Right lobe of liver (tissue), 4 donors: ENCODE results near the gene DNAJC27.
"Not testable (repeated sequence)": the region's sequence is repeated elsewhere in the genome, so short reads cannot be mapped to it uniquely, and the experiment has no call there.

Experiments used
- POLR2A ChIP-seq: fragments of 450-650 bp; IDR thresholded peaks from one replicate; pipeline ENCODE4 v1.6.1; 2017; ENCODE audit warnings: antibody characterized with exemption, mild to moderate bottlenecking
- TF ChIP-seq, protein P1 (sequence below), 4 donors: fragments of 200-600 bp in 3 of 4; fragments of 450-650 bp in 1 of 4; IDR thresholded peaks; one replicate each; pipeline versions ENCODE4 v1.5.1 to v1.8.0; 2016 to 2022; ENCODE audit warnings: antibody characterized with exemption in 4 of 4, mild to moderate bottlenecking in 2 of 4
- donor health status: DM: no; HTN: no; CAD: no.
- donor health status: DM: no; HTN: no; CAD: no.
- donor health status: DM: no; HTN: yes; CAD: no.

DNA sequence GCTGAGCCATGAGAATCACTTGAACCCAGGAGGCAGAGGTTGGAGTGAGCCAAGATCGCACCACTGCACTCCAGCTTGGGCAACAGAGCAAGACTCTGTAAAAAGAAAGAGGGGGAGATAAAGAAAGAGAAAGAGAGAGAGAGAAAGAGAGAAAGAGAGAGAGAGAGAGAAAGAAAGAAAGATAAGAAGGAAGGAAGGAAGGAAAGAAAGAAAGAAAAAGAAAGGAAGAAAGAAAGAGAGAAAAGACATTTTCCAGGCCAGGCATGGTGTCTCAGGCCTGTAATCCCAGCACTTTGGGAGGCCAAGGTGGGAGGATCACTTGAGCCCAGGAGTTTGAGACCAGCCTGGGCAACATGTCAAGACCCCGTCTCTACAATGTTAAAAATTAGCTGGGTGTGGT lies 39.6 kb upstream of the DNAJC27 start:
- TF ChIP-seq POLR2A = not testable (repeated sequence)
- TF ChIP-seq, protein P1, sequence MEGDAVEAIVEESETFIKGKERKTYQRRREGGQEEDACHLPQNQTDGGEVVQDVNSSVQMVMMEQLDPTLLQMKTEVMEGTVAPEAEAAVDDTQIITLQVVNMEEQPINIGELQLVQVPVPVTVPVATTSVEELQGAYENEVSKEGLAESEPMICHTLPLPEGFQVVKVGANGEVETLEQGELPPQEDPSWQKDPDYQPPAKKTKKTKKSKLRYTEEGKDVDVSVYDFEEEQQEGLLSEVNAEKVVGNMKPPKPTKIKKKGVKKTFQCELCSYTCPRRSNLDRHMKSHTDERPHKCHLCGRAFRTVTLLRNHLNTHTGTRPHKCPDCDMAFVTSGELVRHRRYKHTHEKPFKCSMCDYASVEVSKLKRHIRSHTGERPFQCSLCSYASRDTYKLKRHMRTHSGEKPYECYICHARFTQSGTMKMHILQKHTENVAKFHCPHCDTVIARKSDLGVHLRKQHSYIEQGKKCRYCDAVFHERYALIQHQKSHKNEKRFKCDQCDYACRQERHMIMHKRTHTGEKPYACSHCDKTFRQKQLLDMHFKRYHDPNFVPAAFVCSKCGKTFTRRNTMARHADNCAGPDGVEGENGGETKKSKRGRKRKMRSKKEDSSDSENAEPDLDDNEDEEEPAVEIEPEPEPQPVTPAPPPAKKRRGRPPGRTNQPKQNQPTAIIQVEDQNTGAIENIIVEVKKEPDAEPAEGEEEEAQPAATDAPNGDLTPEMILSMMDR (IDR thresholded peaks at IDR 0.05) = not testable (repeated sequence)
